Measurements from ENCODE around the gene MT1M.
A peak's percentile ranks its signal among the peaks of the same experiment; 100 is the strongest.

MT1M gene

GRCh38 chr16:56643080-56643778 lies 10.8 kb downstream of the MT1M start:
- Mint-ChIP-seq H3K27ac (no peak overlapping the region), H3K36me3 (no peaks in the 10 kb centered on the region), H3K27me3 (peaks cover 8% of the 10 kb centered on the region)

GRCh38 chr16:56643833-56644232 lies 11.4 kb downstream of the MT1M start:
- peaks cover 17% of the 10 kb centered on the region for H3K4me1 Mint-ChIP-seq
- H3K27me3 Mint-ChIP-seq = peaks cover 6% of the 10 kb centered on the region
- DNase-seq (ENCODE audit: low spot score in 2 of 2) (no peak), ATAC-seq (ENCODE audit: low read depth) (no peak)
- peak overlapping the region; percentile 80 for H3K4me3 Mint-ChIP-seq
- no peaks in the 10 kb centered on the region for H3K9me3 Mint-ChIP-seq
- no peak overlapping the region for H3K27ac Mint-ChIP-seq
- no peaks in the 10 kb centered on the region for H3K36me3 Mint-ChIP-seq

More at GRCh38 chr16:56643080-56643778, 10.8 kb downstream of the MT1M start:
- H3K4me1 Mint-ChIP-seq = peaks cover 17% of the 10 kb centered on the region
- H3K4me3 Mint-ChIP-seq = peak overlapping the region; percentile 80
- ATAC-seq (ENCODE audit: low read depth) = peak; percentile 95
- no peaks in the 10 kb centered on the region for H3K9me3 Mint-ChIP-seq
- no peak for DNase-seq (ENCODE audit: low spot score in 2 of 2)

- Mint-ChIP-seq H3K36me3 (no peaks in the 10 kb centered on the region), H3K4me3 (no peak overlapping the region), H3K4me1 (peaks cover 17% of the 10 kb centered on the region), H3K27me3 (peaks cover 10% of the 10 kb centered on the region), H3K27ac (no peak overlapping the region), H3K9me3 (no peaks in the 10 kb centered on the region)
- ATAC-seq (ENCODE audit: low read depth) = no peak
- no peak for DNase-seq (ENCODE audit: low spot score in 2 of 2)
Observed at GRCh38 chr16:56645311-56645710, 12.9 kb downstream of the MT1M start.

GRCh38 chr16:56645838-56646237 lies 13.4 kb downstream of the MT1M start:
- no peak for DNase-seq (ENCODE audit: low spot score in 2 of 2)
- no peaks in the 10 kb centered on the region for H3K36me3 Mint-ChIP-seq
- H3K27ac Mint-ChIP-seq = no peak overlapping the region
- peaks cover 17% of the 10 kb centered on the region for H3K4me1 Mint-ChIP-seq
- no peak for ATAC-seq (ENCODE audit: low read depth)
- H3K4me3 Mint-ChIP-seq = no peak overlapping the region
- peaks cover 10% of the 10 kb centered on the region for H3K27me3 Mint-ChIP-seq
- H3K9me3 Mint-ChIP-seq = no peaks in the 10 kb centered on the region

- no peak for ATAC-seq (ENCODE audit: low read depth)
- H3K4me1 Mint-ChIP-seq = peaks cover 12% of the 10 kb centered on the region
- H3K4me3 Mint-ChIP-seq = no peak overlapping the region
- no peak for DNase-seq (ENCODE audit: low spot score in 2 of 2)
- H3K36me3 Mint-ChIP-seq = no peaks in the 10 kb centered on the region
- no peak overlapping the region for H3K27ac Mint-ChIP-seq
- peaks cover 9% of the 10 kb centered on the region for H3K27me3 Mint-ChIP-seq
- H3K9me3 Mint-ChIP-seq = no peaks in the 10 kb centered on the region
Observed at GRCh38 chr16:56647641-56648431, 15.4 kb downstream of the MT1M start.

GRCh38 chr16:56649271-56649670 lies 16.8 kb downstream of the MT1M start:
- H3K36me3 Mint-ChIP-seq = no peaks in the 10 kb centered on the region
- no peak overlapping the region for H3K27ac Mint-ChIP-seq
- H3K4me1 Mint-ChIP-seq = peaks cover 8% of the 10 kb centered on the region
- ATAC-seq (ENCODE audit: low read depth) (no peak), DNase-seq (ENCODE audit: low spot score in 2 of 2) (no peak)
- H3K4me3 Mint-ChIP-seq = no peak overlapping the region
- no peaks in the 10 kb centered on the region for H3K9me3 Mint-ChIP-seq
- H3K27me3 Mint-ChIP-seq = peaks cover 5% of the 10 kb centered on the region

GRCh38 chr16:56649820-56650219 lies 17.4 kb downstream of the MT1M start:
- no peak for DNase-seq (ENCODE audit: low spot score in 2 of 2)
- ATAC-seq (ENCODE audit: low read depth) = no peak
- no peak overlapping the region for H3K27ac Mint-ChIP-seq
- H3K9me3 Mint-ChIP-seq = no peaks in the 10 kb centered on the region
- peaks cover 9% of the 10 kb centered on the region for H3K4me1 Mint-ChIP-seq
- no peak overlapping the region for H3K4me3 Mint-ChIP-seq
- peaks cover 5% of the 10 kb centered on the region for H3K27me3 Mint-ChIP-seq
- no peaks in the 10 kb centered on the region for H3K36me3 Mint-ChIP-seq

GRCh38 chr16:56651586-56651985 lies 19.1 kb downstream of the MT1M start, which contains the start of gene MT1B:
TSS of gene MT1B (plus strand) at chr16:56651886. CDS start at chr16:56651954, 68 bp downstream.
- Mint-ChIP-seq H3K4me3 (no peak within 1 kb of the TSS), H3K9me3 (no peaks in the 10 kb centered on the region), H3K27ac (no peak within 1 kb of the TSS), H3K36me3 (no peaks in the 10 kb centered on the region), H3K4me1 (peaks cover 9% of the 10 kb centered on the region), H3K27me3 (peaks cover 5% of the 10 kb centered on the region)
- ATAC-seq (ENCODE audit: low read depth) = no peak
- no peak for DNase-seq (ENCODE audit: low spot score in 2 of 2)

GRCh38 chr16:56652600-56652999 lies 20.1 kb downstream of the MT1M start:
- Mint-ChIP-seq H3K9me3 (no peaks in the 10 kb centered on the region), H3K27ac (no peak overlapping the region), H3K4me3 (no peak overlapping the region), H3K4me1 (peaks cover 12% of the 10 kb centered on the region), H3K36me3 (no peaks in the 10 kb centered on the region), H3K27me3 (peaks cover 4% of the 10 kb centered on the region)
- ATAC-seq (ENCODE audit: low read depth) = no peak
- no peak for DNase-seq (ENCODE audit: low spot score in 2 of 2)

- Mint-ChIP-seq H3K4me3 (no peak overlapping the region), H3K36me3 (no peaks in the 10 kb centered on the region), H3K27me3 (peaks cover 4% of the 10 kb centered on the region), H3K4me1 (peaks cover 16% of the 10 kb centered on the region), H3K27ac (no peak overlapping the region), H3K9me3 (no peaks in the 10 kb centered on the region)
- no peak for DNase-seq (ENCODE audit: low spot score in 2 of 2)
- ATAC-seq (ENCODE audit: low read depth) = peak; percentile 72
Observed at GRCh38 chr16:56653218-56653617, 20.8 kb downstream of the MT1M start.

- H3K27me3 Mint-ChIP-seq = peaks cover 11% of the 10 kb centered on the region
- DNase-seq (ENCODE audit: low spot score in 2 of 2) (peak; percentile 22 to 50), ATAC-seq (ENCODE audit: low read depth) (peak; percentile 68)
- H3K4me3 Mint-ChIP-seq = peak within 1 kb of the TSS; percentile 99
- H3K9me3 Mint-ChIP-seq = no peaks in the 10 kb centered on the region
- H3K36me3 Mint-ChIP-seq = no peaks in the 10 kb centered on the region
- H3K27ac Mint-ChIP-seq = peak within 1 kb of the TSS; percentile 85
- peaks cover 22% of the 10 kb centered on the region for H3K4me1 Mint-ChIP-seq
Observed at GRCh38 chr16:56657555-56658326, 25.3 kb downstream of the MT1M start, which contains the start of gene MT1F. TSS of gene MT1F (plus strand) at chr16:56657959. CDS start at chr16:56658059, 100 bp downstream.

GRCh38 chr16:56658327-56658875 lies 25.9 kb downstream of the MT1M start:
- H3K27me3 Mint-ChIP-seq = peaks cover 16% of the 10 kb centered on the region
- H3K27ac Mint-ChIP-seq = peak overlapping the region; percentile 85

GRCh38 chr16:56662357-56663354 lies 30.2 kb downstream of the MT1M start:
- no peak overlapping the region for H3K27ac Mint-ChIP-seq
- no peak for DNase-seq (ENCODE audit: low spot score in 2 of 2)
- H3K36me3 Mint-ChIP-seq = peaks cover 2% of the 10 kb centered on the region
- no peaks in the 10 kb centered on the region for H3K9me3 Mint-ChIP-seq
- peaks cover 30% of the 10 kb centered on the region for H3K27me3 Mint-ChIP-seq
- ATAC-seq (ENCODE audit: low read depth) = peak; percentile 42
- peak overlapping the region; percentile 28 for H3K4me3 Mint-ChIP-seq
- H3K4me1 Mint-ChIP-seq = peaks cover 15% of the 10 kb centered on the region

More at GRCh38 chr16:56658327-56658875, 25.9 kb downstream of the MT1M start:
- Mint-ChIP-seq H3K4me3 (peak overlapping the region; percentile 99), H3K4me1 (peaks cover 22% of the 10 kb centered on the region), H3K9me3 (no peaks in the 10 kb centered on the region), H3K36me3 (peaks cover 2% of the 10 kb centered on the region)
- DNase-seq (ENCODE audit: low spot score in 2 of 2) (no peak), ATAC-seq (ENCODE audit: low read depth) (no peak)

Measured in memory B cell (primary cell).